CMK (cell line): Measurements from ENCODE around the gene NBPF1.
"Not testable (repeated sequence)": the region's sequence is repeated elsewhere in the genome, so short reads cannot be mapped to it uniquely, and the experiment has no call there.

Experiments used
- DNase-seq: peaks from one replicate; pipeline ENCODE4 v3.0.0-alpha.2; 2010; ENCODE audit warnings: low read depth

NBPF1 gene

DNA sequence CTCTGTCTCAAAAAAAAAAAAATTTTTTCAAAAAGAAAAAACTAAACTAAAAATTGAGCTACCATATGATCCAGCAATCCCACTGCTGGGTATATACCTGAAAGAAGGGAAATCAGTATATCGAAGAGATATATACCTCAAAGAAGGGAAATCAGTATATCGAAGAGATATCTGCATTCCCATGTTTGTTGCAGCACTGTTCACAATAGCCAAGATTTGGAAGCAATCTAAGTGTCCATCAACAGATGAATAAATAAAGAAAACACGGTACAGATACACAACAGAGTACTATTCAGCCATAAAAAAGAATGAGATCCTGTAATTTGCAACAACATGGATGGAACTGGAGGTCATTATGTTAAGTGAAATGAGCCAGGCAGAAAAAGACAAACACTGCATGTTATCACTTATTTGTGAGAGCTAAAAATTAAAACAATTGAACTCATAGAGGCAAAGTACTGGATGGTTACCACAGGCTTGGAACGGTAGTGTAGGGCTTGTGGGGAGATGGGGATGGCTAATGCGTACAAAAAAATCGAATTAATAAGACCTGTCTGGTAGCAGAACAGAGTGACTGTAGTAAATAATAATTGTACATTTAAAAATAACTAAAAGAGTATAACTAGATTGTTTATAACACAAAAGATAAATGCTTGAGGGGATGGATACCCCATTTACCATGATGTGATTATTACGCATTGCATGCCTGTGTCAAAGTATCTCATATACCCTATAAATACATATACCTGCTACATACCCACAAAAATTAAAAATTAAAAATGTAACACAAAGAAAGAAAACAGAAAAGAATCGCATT, 28.0 kb upstream of the NBPF1 start:
- DNase-seq: not testable (repeated sequence)

- not testable (repeated sequence) for DNase-seq
Measured at GRCh38 chr1:16639091-16640031, 26.0 kb upstream of the NBPF1 start.

- DNase-seq: not testable (repeated sequence)
Measured at GRCh38 chr1:16637941-16638778, 24.8 kb upstream of the NBPF1 start.

GRCh38 chr1:16636551-16637195, 23.3 kb upstream of the NBPF1 start:
- not testable (repeated sequence) for DNase-seq

- not testable (repeated sequence) for DNase-seq
Measured at GRCh38 chr1:16635959-16636358, 22.6 kb upstream of the NBPF1 start.

DNA sequence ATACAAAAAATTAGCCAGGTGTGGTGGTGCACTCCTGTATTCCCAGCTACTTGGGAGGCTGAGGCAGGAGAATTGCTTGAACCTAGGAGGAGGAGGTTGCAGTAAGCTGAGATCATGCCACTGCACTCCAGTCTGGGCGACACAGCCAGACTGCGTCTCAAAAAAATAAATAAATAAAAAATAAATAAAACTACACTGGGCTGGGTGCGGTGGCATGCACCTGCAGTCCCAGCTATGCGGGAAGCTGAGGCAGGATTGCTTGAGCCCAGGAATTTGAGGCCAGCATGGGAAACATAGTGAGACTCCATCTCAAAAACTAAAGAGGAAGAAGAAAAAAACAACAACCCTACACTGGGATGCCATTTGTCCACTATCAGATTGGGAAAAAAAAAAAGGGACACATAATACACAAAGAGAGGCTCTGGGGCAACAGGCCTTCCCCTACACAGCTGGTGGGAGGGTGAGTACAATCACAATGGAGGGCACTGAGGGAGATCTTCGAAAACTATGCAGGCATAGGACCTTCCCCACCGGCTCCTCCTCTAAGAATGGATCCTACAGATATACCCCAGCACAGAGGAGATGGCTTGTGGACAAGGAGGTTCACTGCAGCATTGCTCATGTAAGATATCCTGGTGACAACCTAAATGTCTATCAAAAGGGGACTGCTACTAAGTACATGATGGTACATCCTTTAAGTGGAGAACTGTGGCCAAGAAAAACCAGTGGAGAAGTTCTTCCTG, 20.3 kb upstream of the NBPF1 start:
- not testable (repeated sequence) for DNase-seq

DNA sequence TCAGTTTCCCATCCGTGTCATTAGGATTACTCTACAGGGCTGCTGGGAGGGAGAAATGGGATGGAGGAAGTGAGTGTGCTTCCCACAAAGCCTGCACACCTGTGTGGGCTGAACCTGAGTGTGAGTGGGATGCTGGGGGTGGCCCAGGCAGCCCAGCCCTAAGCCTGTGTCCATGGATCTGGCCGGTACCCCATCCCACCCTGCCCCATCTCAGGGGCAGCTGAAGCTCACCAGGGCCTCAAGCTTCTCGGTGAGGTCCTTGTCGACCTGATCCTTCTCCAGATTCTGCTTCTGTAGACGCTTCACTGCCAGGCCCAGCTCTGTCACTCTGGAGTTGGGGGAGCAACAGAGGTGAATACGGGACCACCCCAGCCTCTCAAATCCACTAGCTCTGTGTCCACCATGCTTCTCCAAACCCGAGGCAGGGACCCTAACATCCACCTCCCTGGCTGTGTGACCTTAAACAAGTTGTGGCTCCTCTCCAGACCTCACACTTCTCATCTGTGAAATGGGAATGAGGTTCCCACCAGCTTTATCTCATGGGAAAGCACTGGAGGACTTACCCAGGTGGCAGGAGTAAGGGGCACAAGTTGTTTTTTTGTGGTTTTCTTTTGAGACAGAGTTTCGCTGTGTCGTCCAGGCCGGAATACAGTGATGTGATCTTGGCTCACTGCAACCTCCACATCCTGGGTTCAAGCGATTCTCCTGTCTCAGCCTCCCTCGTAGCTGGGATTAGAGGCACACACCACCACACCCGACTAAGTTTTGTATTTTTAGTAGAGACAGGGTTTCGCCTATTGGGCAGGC, 18.9 kb upstream of the NBPF1 start:
- DNase-seq: not testable (repeated sequence)

GRCh38 chr1:16631248-16632043, 18.1 kb upstream of the NBPF1 start:
- no peak for DNase-seq

DNA sequence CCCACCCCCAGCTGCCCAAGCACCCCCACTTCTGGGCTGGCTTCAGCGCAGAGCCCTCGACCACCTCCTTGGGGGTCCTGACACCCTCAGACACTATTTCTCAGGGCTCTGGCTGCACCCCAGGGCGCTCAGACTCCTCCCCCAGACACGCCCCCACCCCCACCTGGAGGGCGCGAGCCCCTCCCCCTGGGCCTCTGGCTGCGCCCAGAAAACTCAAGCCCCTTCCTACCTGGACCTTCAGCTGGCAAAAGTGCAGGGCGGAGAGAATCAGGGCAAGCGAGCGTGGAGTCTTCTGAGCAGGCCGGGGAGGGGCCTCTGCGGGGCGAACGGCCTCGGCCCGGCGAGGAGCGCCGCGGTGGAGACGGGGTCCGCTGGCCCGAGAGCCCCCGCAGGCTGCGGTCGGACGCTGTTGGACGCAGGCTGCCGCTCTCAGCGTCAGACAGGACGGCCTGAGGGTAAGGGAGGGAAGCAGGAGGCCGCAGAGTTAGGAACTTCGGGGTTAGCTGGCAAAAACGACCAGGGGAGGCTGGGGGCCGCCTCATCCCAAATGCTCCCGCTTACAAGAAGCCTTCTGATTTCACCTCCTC, 17.4 kb upstream of the NBPF1 start:
- DNase-seq: no peak

GRCh38 chr1:16629916-16630530, 16.7 kb upstream of the NBPF1 start:
- DNase-seq: not testable (repeated sequence)

- DNase-seq: peak; percentile 90
Measured at GRCh38 chr1:16628361-16629111, 15.2 kb upstream of the NBPF1 start.

DNA sequence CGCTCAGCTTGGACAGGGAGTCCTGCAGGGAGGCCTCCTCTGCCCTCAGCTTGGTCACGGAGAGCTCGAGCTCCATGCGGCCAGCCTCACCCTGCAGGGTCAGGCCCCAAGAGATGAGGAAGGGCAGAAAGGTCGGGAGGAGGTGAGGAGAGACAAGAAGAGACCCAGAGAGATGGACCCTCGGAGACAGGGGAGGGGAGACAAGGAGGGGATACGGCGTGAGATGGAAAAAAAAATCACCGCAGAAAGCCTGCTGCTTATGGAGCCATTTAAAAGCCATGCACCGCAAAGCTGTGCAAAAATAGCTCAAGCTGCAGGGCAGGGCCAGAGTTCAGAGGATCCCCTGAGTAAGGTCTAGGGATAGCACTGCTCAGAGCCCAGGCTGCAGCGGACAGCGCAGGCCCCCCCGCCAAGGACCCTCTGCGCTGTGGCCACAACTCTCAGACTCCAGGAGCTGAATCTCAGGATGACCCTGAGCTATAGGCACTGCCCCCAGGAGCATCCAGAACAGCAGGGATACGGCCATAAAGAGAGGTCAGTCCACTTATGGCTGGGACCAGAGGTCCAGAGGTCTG, 13.1 kb upstream of the NBPF1 start:
- DNase-seq: not testable (repeated sequence)

- DNase-seq: no peak
Measured at GRCh38 chr1:16625497-16626408, 12.4 kb upstream of the NBPF1 start.

DNA sequence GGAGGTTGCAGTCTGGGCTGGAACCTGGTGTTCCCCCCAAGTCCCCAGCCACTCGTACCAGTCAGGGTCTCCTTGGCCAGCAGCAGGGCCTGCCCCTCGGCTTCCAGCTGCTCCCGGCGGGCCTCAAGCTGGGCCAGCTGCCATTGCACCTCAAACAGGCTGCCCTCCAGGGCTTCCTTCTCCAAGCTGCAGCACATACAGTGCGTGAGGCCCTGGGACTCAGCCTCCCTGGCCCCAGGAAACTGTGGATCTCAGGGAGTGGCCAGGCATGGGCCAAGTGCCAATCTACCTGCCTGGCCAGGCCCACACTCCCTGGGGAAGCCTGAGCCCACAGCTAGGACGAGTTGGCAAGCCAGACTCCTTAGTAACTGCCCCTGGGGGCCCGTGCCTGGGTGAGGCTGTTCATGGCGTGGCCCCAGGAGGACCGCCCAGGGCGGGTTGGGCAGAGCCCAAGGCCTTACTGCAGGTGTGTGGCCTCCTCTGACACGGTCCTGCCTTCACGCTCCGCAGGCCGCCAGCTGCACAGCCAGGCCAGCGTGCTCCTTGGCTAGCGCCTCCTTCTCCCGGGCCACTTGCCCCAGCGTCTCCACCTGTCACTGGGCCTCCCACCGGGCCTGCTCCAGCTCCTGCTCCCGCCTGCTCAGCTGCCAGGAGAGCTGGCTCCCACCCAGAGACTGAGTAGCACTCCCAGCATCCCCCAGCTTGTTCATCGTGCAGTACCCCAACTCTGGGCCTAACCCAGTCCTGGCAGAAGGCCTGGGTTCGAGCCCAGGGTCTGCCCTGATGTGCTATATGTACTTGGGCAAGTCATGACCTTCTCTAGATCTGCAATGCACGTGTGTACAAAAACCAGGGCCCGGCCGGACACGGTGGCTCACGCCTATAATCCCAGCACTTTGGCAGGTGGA, 10.7 kb upstream of the NBPF1 start:
- DNase-seq: not testable (repeated sequence)

DNA sequence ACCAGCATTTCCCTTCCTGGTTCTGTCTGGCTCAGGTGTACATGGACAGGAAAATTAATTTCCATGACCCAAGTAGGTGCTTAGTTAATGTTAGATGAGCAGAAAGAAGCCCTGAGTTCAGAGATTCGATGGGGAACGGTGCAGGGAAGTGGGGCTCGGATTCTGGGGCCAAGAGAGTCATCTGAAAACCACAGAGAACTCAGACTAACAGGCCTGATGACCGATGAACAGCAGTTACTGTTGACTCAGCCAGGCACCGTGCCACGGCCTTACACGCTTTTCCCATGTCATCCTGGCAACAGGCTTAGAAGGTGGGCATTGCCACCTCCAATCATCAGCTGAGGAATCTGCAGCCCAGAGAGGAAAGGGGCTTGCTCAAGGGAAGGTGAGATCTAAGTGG, 10.0 kb upstream of the NBPF1 start:
- DNase-seq: not testable (repeated sequence)
